Glutamatergic neuron (in vitro differentiated cells): Measurements from ENCODE around the gene RNASE8. TPM values are rescaled to one million over a fixed set of nuclear protein-coding genes. Genes with fewer than 3 reads are reported as not detected.

ENCODE experiments used
- DNase-seq: peaks from one replicate; pipeline ENCODE4 v3.0.0; 2022
- H3K27ac Mint-ChIP-seq: one replicate; pipeline ENCODE4 v1.8.0; 2020; ENCODE audit warnings: mild to moderate bottlenecking, mixed read lengths, inconsistent platforms; ENCODE audit not compliant: unreplicated experiment
- H3K27me3 Mint-ChIP-seq: one replicate; pipeline ENCODE4 v1.8.0; 2020; ENCODE audit warnings: mild to moderate bottlenecking, moderate library complexity, mixed read lengths, inconsistent platforms; ENCODE audit not compliant: unreplicated experiment
- H3K36me3 Mint-ChIP-seq: one replicate; pipeline ENCODE4 v1.8.0; 2020; ENCODE audit warnings: mild to moderate bottlenecking, mixed read lengths, inconsistent platforms; ENCODE audit not compliant: unreplicated experiment
- H3K4me1 Mint-ChIP-seq: one replicate; pipeline ENCODE4 v1.8.0; 2020; ENCODE audit warnings: mild to moderate bottlenecking, low read depth, mixed read lengths, inconsistent platforms; ENCODE audit not compliant: unreplicated experiment
- H3K4me3 Mint-ChIP-seq: one replicate; pipeline ENCODE4 v1.8.0; 2020; ENCODE audit warnings: mild to moderate bottlenecking, mixed read lengths, inconsistent platforms; ENCODE audit not compliant: unreplicated experiment
- H3K9me3 Mint-ChIP-seq: one replicate; pipeline ENCODE4 v1.8.0; 2020; ENCODE audit warnings: mild to moderate bottlenecking, moderate library complexity, mixed read lengths, inconsistent platforms; ENCODE audit not compliant: unreplicated experiment
- CTCF ChIP-seq: fragments of 200-600 bp; sonication (generic); IDR thresholded peaks from one replicate; pipeline ENCODE4 v1.5.0; 2021; ENCODE audit not compliant: partially characterized antibody, unreplicated experiment
- total RNA-seq: library from RNA; stranded (reverse); fragmentation: NEBNext Ultra II Directional; extraction: Animal tissue kit (Norgen Biotek cat#: 25700); gene quantifications from one replicate; pipeline ENCODE4 v1.2.1, GENCODE V29; 2021; ENCODE audit not compliant: unreplicated experiment

RNASE8 gene
- total RNA-seq, 1 donor from 2014 or later, result not detected

- Mint-ChIP-seq H3K4me3 (peak overlapping the region; percentile 90), H3K9me3 (peaks cover 15% of the 10 kb centered on the region), H3K4me1 (peaks cover 18% of the 10 kb centered on the region), H3K27me3 (peaks cover 24% of the 10 kb centered on the region), H3K27ac (peak overlapping the region; percentile 81), H3K36me3 (peaks cover 6% of the 10 kb centered on the region)
- peak; percentile 42 for DNase-seq
- no peak for TF ChIP-seq CTCF
Measured at GRCh38 chr14:21069388-21070082, 11.9 kb downstream of the RNASE8 start.

- Mint-ChIP-seq H3K4me1 (peaks cover 18% of the 10 kb centered on the region), H3K4me3 (peak within 1 kb of the TSS; percentile 93), H3K27me3 (peaks cover 24% of the 10 kb centered on the region), H3K27ac (peak within 1 kb of the TSS; percentile 87), H3K36me3 (peaks cover 6% of the 10 kb centered on the region), H3K9me3 (peaks cover 15% of the 10 kb centered on the region)
- TF ChIP-seq CTCF, result no peak
- peak; percentile 68 for DNase-seq
Measured at GRCh38 chr14:21070083-21070609, 12.5 kb downstream of the RNASE8 start, which contains the start of gene ARHGEF40. Gene ARHGEF40 (plus strand): TSS chr14:21070304. CDS start chr14:21070397, 93 bp downstream.

- peak overlapping the region; percentile 93 for H3K4me3 Mint-ChIP-seq
- peak; percentile 79 for DNase-seq
Measured at GRCh38 chr14:21070610-21071224, 13.1 kb downstream of the RNASE8 start.

GRCh38 chr14:21071225-21072030, 13.8 kb downstream of the RNASE8 start:
- Mint-ChIP-seq H3K4me3 (peak overlapping the region; percentile 93), H3K9me3 (peaks cover 20% of the 10 kb centered on the region), H3K36me3 (peaks cover 14% of the 10 kb centered on the region), H3K27me3 (peaks cover 24% of the 10 kb centered on the region), H3K27ac (peak overlapping the region; percentile 87), H3K4me1 (peaks cover 18% of the 10 kb centered on the region)
- peak; percentile 89 for DNase-seq
- no peak for TF ChIP-seq CTCF

More at GRCh38 chr14:21070610-21071224, 13.1 kb downstream of the RNASE8 start:
- Mint-ChIP-seq H3K27me3 (peaks cover 24% of the 10 kb centered on the region), H3K36me3 (peaks cover 8% of the 10 kb centered on the region), H3K27ac (peak overlapping the region; percentile 87), H3K9me3 (peaks cover 17% of the 10 kb centered on the region), H3K4me1 (peaks cover 18% of the 10 kb centered on the region)
- TF ChIP-seq CTCF, result peak; percentile 10
